Motor neuron (in vitro differentiated cells): ENCODE results near the gene GPR39. TPM values are rescaled to one million over a fixed set of nuclear protein-coding genes. Genes with fewer than 3 reads are reported as not detected.

Experiments
- ATAC-seq, 8 experiments: fragments of 200-7000 bp; cut with Tn5 transposase; replicated peaks in 6 of 8; 2 replicates each; pipeline ENCODE4 v1.8.0; 2021; ENCODE audit warnings: mild to moderate bottlenecking in 8 of 8, moderate library complexity in 8 of 8
- H3K27ac ChIP-seq, 2 donors: fragments of 250-450 bp; sonication (Bioruptor Pico); 2 replicates each; pipeline ENCODE4 v1.9.0; 2021; ENCODE audit warnings: antibody characterized with exemption in 2 of 2, mild to moderate bottlenecking in 2 of 2, moderate library complexity in 1 of 2
- H3K4me1 ChIP-seq, 2 donors: fragments of 250-450 bp; sonication (Bioruptor Pico); replicated peaks in 1 of 2; 2 replicates each; pipeline ENCODE4 v1.6.1; 2021; ENCODE audit warnings: antibody characterized with exemption in 2 of 2, mild to moderate bottlenecking in 2 of 2, moderate library complexity in 1 of 2
- H3K4me3 ChIP-seq, 5 donors: fragments of 250-450 bp; sonication (Bioruptor Pico); 2 replicates each; pipeline ENCODE4 v1.9.0; 2021; ENCODE audit warnings: antibody characterized with exemption in 5 of 5, mild to moderate bottlenecking in 5 of 5, moderate library complexity in 4 of 5
- WGBS, 10 experiments: fragments of 450-650 bp; shearing (Covaris generic); methylation state at CpG; one replicate each; pipeline ENCODE4 v1.0.0; 2022; 5-methylcytosine and 5-hydroxymethylcytosine counted together
- in situ Hi-C, 9 experiments: fragments of 400-800 bp; cut with MboI; loops; one replicate each; pipeline ENCODE4 v1.15.0; 2021; ENCODE audit warnings: low sequenced_read_pairs in 9 of 9, low pct_unique_long_range_greater_than_20kb in 2 of 9; ENCODE audit not compliant: unreplicated experiment in 9 of 9
- total RNA-seq, 8 experiments: library from RNA; unstranded; fragments of 300-600 nt; gene quantifications; 2 replicates each; pipeline versions ENCODE4 v1.2.3 to v1.2.4, GENCODE V29; 2022

Gene GPR39
- total RNA-seq, 8 experiments from 2014 or later: 0.38 to 1.3 (median 0.82) TPM; not detected in 2

- 14 to 83% (median 75%) methylated on average over 1 to 4 of the region's 4 CpGs; no CpG with 5 or more reads in 4 of the 10 experiments for WGBS, 10 experiments
- Histone ChIP-seq H3K4me3 (no peak overlapping the region), H3K4me1 (peaks cover 0 to 6% of the 10 kb centered on the region in 2 donors), H3K27ac (no peak overlapping the region)
- no peak for ATAC-seq
- in situ Hi-C loops: loop anchor here in 3 of 9 experiments (10.0 to 25.0 kb wide), 3 partner anchors 622 to 1297 kb away; no protein-coding TSS in a partner anchor
These were observed 123.6 kb downstream of the GPR39 start for GRCh38 chr2:132540166-132540565.

- Histone ChIP-seq H3K4me3 (no peak overlapping the region), H3K27ac (no peak overlapping the region), H3K4me1 (peaks cover 12 to 15% of the 10 kb centered on the region in 2 donors)
- peak in 2 of 8 experiments; percentile 32 to 74 for ATAC-seq
- WGBS, 10 experiments: 17 to 100% (median 79%) methylated on average over 1 to 3 of the region's 4 CpGs; no CpG with 5 or more reads in 3 of the 10 experiments
- in situ Hi-C loops: loop anchor here in 3 of 9 experiments (10.0 to 25.0 kb wide), 3 partner anchors 619 to 1294 kb away; no protein-coding TSS in a partner anchor
These were observed 126.5 kb downstream of the GPR39 start for GRCh38 chr2:132542953-132543569.

- 0 to 100% (median 70%) methylated on average over 1 of the region's 1 CpG; no CpG with 5 or more reads in 4 of the 10 experiments for WGBS, 10 experiments
- no peak overlapping the region for H3K27ac ChIP-seq
- peaks cover 9 to 16% of the 10 kb centered on the region in 2 donors for H3K4me1 ChIP-seq
- no peak for ATAC-seq
- in situ Hi-C loops: loop anchor here in 3 of 9 experiments (10.0 to 25.0 kb wide), 3 partner anchors 618 to 1293 kb away; no protein-coding TSS in a partner anchor
- no peak overlapping the region for H3K4me3 ChIP-seq
These were observed 127.5 kb downstream of the GPR39 start for GRCh38 chr2:132544006-132544630.

- H3K4me3 ChIP-seq: no peak overlapping the region
- peak; percentile 28 to 87 (median 48) for ATAC-seq
- H3K27ac ChIP-seq: no peak overlapping the region
- in situ Hi-C loops: loop anchor here in 3 of 9 experiments (10.0 to 25.0 kb wide), 3 partner anchors 615 to 1290 kb away; no protein-coding TSS in a partner anchor
- H3K4me1 ChIP-seq: peaks cover 25 to 27% of the 10 kb centered on the region in 2 donors
- 0 to 34% (median 25%) methylated on average over 3 to 5 of the region's 5 CpGs; no CpG with 5 or more reads in 2 of the 10 experiments for WGBS, 10 experiments
These were observed 130.6 kb downstream of the GPR39 start for GRCh38 chr2:132547090-132547687.

GRCh38 chr2:132549935-132550670, 133.5 kb downstream of the GPR39 start:
- 0 to 64% (median 42%) methylated on average over 2 to 11 of the region's 11 CpGs for WGBS, 10 experiments
- in situ Hi-C loops: loop anchor here in 4 of 9 experiments (10.0 to 25.0 kb wide), 3 partner anchors 612 to 1287 kb away; no protein-coding TSS in a partner anchor
- Histone ChIP-seq H3K27ac (peak overlapping the region; percentile 2 to 51), H3K4me1 (peaks cover 25 to 27% of the 10 kb centered on the region in 2 donors), H3K4me3 (no peak overlapping the region)
- peak in 5 of 8 experiments; percentile 82 to 95 (median 88) for ATAC-seq

- in situ Hi-C loops: loop anchor here in 1 of 9 experiments (25.0 kb wide), 1 partner anchor 611 kb away; no protein-coding TSS in a partner anchor
- H3K4me1 ChIP-seq: peaks cover 25 to 27% of the 10 kb centered on the region in 2 donors
- 0 to 100% (median 80%) methylated on average over 1 to 2 of the region's 2 CpGs; no CpG with 5 or more reads in 3 of the 10 experiments for WGBS, 10 experiments
- H3K4me3 ChIP-seq: no peak overlapping the region
- no peak for ATAC-seq
- H3K27ac ChIP-seq: peak overlapping the region in 1 of 2 donors; percentile 2
These were observed 134.3 kb downstream of the GPR39 start for GRCh38 chr2:132550946-132551345.

GRCh38 chr2:132557694-132558093, 141.1 kb downstream of the GPR39 start:
- no peak for ATAC-seq
- H3K4me3 ChIP-seq: no peak overlapping the region
- in situ Hi-C loops: loop anchor here in 1 of 9 experiments (25.0 kb wide), 1 partner anchor 605 kb away; no protein-coding TSS in a partner anchor
- 56 to 100% (median 83%) methylated on average over 2 to 8 of the region's 9 CpGs; no CpG with 5 or more reads in 3 of the 10 experiments for WGBS, 10 experiments
- no peak overlapping the region for H3K27ac ChIP-seq
- no peaks in the 10 kb centered on the region for H3K4me1 ChIP-seq

GRCh38 chr2:132559326-132559725, 142.7 kb downstream of the GPR39 start:
- no peak for ATAC-seq
- in situ Hi-C loops: loop anchor here in 1 of 9 experiments (25.0 kb wide), 1 partner anchor 603 kb away; no protein-coding TSS in a partner anchor
- Histone ChIP-seq H3K4me1 (no peaks in the 10 kb centered on the region), H3K4me3 (no peak overlapping the region), H3K27ac (no peak overlapping the region)
- WGBS, 10 experiments: 46 to 100% (median 92%) methylated on average over 1 to 12 of the region's 12 CpGs; no CpG with 5 or more reads in 1 of the 10 experiments

- H3K27ac ChIP-seq: no peak overlapping the region
- 80 to 100% (median 92%) methylated on average over 1 to 2 of the region's 2 CpGs; no CpG with 5 or more reads in 5 of the 10 experiments for WGBS, 10 experiments
- no peak for ATAC-seq
- in situ Hi-C loops: loop anchor here in 1 of 9 experiments (25.0 kb wide), 1 partner anchor 602 kb away; no protein-coding TSS in a partner anchor
- no peak overlapping the region for H3K4me3 ChIP-seq
- H3K4me1 ChIP-seq: no peaks in the 10 kb centered on the region
These were observed 143.3 kb downstream of the GPR39 start for GRCh38 chr2:132559921-132560320.

- no peak for ATAC-seq
- in situ Hi-C loops: loop anchor here in 1 of 9 experiments (25.0 kb wide), 1 partner anchor 602 kb away; no protein-coding TSS in a partner anchor
- Histone ChIP-seq H3K4me3 (no peak overlapping the region), H3K4me1 (no peaks in the 10 kb centered on the region), H3K27ac (no peak overlapping the region)
- WGBS, 10 experiments: 10 to 100% (median 88%) methylated on average over 1 to 2 of the region's 2 CpGs; no CpG with 5 or more reads in 3 of the 10 experiments
These were observed 144.0 kb downstream of the GPR39 start for GRCh38 chr2:132560562-132560961.

GRCh38 chr2:132562245-132562644, 145.6 kb downstream of the GPR39 start:
- Histone ChIP-seq H3K27ac (no peak overlapping the region), H3K4me3 (no peak overlapping the region), H3K4me1 (peaks cover 0 to 6% of the 10 kb centered on the region in 2 donors)
- WGBS, 10 experiments: 6 to 91% (median 75%) methylated on average over 2 to 4 of the region's 4 CpGs; no CpG with 5 or more reads in 3 of the 10 experiments
- ATAC-seq: peak in 2 of 8 experiments; percentile 31 to 42
- in situ Hi-C loops: loop anchor here in 1 of 9 experiments (25.0 kb wide), 1 partner anchor 600 kb away; no protein-coding TSS in a partner anchor

GRCh38 chr2:132564065-132564464, 147.5 kb downstream of the GPR39 start:
- ATAC-seq: peak in 1 of 8 experiments; percentile 21
- 80 to 100% (median 100%) methylated on average over 1 to 2 of the region's 2 CpGs; no CpG with 5 or more reads in 6 of the 10 experiments for WGBS, 10 experiments
- H3K4me3 ChIP-seq: no peak overlapping the region
- in situ Hi-C loops: loop anchor here in 1 of 9 experiments (25.0 kb wide), 1 partner anchor 598 kb away; no protein-coding TSS in a partner anchor
- H3K27ac ChIP-seq: no peak overlapping the region
- H3K4me1 ChIP-seq: peaks cover 0 to 6% of the 10 kb centered on the region in 2 donors
